HuH-7 (cell line): ENCODE measurements around the gene NOL11.
A peak's percentile ranks its signal among the peaks of the same experiment; 100 is the strongest.
"Not testable (repeated sequence)": the region's sequence is repeated elsewhere in the genome, so short reads cannot be mapped to it uniquely, and the experiment has no call there.

Experiments used
- DNase-seq: peaks from one replicate; pipeline ENCODE4 v3.0.0; 2011; ENCODE audit warnings: low spot score

The NOL11 gene

GRCh38 chr17:67717624-67718324 lies at the start of gene NOL11:
TSS of gene NOL11 (plus strand) at chr17:67717936. CDS start at chr17:67717948, 12 bp downstream.
- DNase-seq = peak; percentile 90

GRCh38 chr17:67671493-67671892 lies 46.2 kb upstream of the NOL11 start:
- DNase-seq = no peak

GRCh38 chr17:67672592-67673335 lies 45.0 kb upstream of the NOL11 start:
- DNase-seq = no peak

GRCh38 chr17:67675481-67675880 lies 42.3 kb upstream of the NOL11 start:
- no peak for DNase-seq

- DNase-seq = no peak
These were observed 41.4 kb upstream of the NOL11 start for GRCh38 chr17:67676305-67676704.

- DNase-seq = no peak
These were observed 39.3 kb upstream of the NOL11 start for GRCh38 chr17:67678414-67678813.

- DNase-seq = no peak
These were observed 38.5 kb upstream of the NOL11 start for GRCh38 chr17:67679225-67679624.

GRCh38 chr17:67679721-67680120 lies 38.0 kb upstream of the NOL11 start:
- DNase-seq = no peak

GRCh38 chr17:67680445-67681224 lies 37.1 kb upstream of the NOL11 start:
- no peak for DNase-seq

- no peak for DNase-seq
These were observed 35.5 kb upstream of the NOL11 start for GRCh38 chr17:67682196-67682595.

GRCh38 chr17:67685351-67685750 lies 32.4 kb upstream of the NOL11 start:
- no peak for DNase-seq

GRCh38 chr17:67686241-67686640 lies 31.5 kb upstream of the NOL11 start:
- no peak for DNase-seq

- no peak for DNase-seq
These were observed 30.2 kb upstream of the NOL11 start for GRCh38 chr17:67687511-67687910.

- peak; percentile 54 for DNase-seq
These were observed 28.1 kb upstream of the NOL11 start for GRCh38 chr17:67689534-67690177.

GRCh38 chr17:67693811-67694210 lies 23.9 kb upstream of the NOL11 start:
- no peak for DNase-seq

GRCh38 chr17:67696347-67696746 lies 21.4 kb upstream of the NOL11 start:
- DNase-seq = no peak

GRCh38 chr17:67696853-67697498 lies 20.8 kb upstream of the NOL11 start:
- DNase-seq = no peak

- DNase-seq = no peak
These were observed 17.6 kb upstream of the NOL11 start for GRCh38 chr17:67700037-67700724.

GRCh38 chr17:67700725-67701119 lies 17.0 kb upstream of the NOL11 start:
- no peak for DNase-seq

- not testable (repeated sequence) for DNase-seq
These were observed 14.9 kb upstream of the NOL11 start for GRCh38 chr17:67702861-67703260.

- no peak for DNase-seq
These were observed 10.3 kb upstream of the NOL11 start for GRCh38 chr17:67707442-67707841.
